Activated CD8-positive, alpha-beta memory T cell treated with anti-CD3 and anti-CD28 coated beads, Interleukin-2, amount 50 U/mL, for 1 hour (primary cell): ENCODE results near the gene RYR3.
"Not testable (repeated sequence)": the region's sequence is repeated elsewhere in the genome, so short reads cannot be mapped to it uniquely, and the experiment has no call there.

Experiments
- DNase-seq: peaks from one replicate; pipeline ENCODE4 v3.0.0-alpha.2; 2020; ENCODE audit errors: extremely low read depth

Gene RYR3

GRCh38 chr15:33580526-33580925 lies 269.8 kb downstream of the RYR3 start:
- no peak for DNase-seq

GRCh38 chr15:33581032-33581431 lies 270.3 kb downstream of the RYR3 start:
- DNase-seq: no peak

DNA sequence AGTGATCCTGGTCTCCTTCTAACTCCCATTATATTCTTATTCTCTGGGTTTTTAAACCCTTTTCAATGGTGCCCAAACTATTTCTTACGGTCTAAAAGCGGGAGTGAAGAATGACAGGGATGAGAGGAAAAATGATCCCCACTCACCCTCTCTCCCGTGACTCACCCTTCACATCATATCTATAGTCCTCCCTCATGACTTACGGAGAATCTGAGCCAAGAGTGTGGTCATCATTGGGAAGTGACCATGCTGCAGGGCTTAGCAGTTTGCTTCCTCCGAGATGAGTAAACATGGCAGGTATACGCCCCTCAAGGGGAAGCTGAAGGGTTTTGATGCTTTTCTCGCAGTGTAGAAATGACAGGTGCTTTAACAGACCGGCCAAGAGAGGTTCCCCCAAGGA lies 274.0 kb downstream of the RYR3 start:
- DNase-seq: no peak

GRCh38 chr15:33586786-33587697 lies 276.3 kb downstream of the RYR3 start:
- DNase-seq: no peak

DNA sequence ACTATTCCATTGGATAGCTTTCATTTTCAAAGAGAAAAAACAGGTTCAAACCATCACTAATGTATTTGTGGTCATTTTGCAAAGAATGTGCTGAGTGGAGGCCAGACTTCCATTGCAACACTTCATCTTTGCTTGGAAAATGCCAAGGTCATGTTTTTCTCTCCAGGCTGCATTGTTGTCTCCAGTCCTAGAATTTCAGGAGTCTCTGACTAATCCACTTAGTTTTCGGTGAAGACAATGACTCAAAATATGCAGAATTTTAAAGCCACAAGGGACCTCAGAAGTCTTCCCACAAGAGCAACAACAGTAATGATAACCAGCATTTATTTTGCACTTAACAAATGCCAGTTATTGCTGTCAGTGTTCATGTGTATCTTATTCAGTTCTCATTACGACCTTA lies 277.0 kb downstream of the RYR3 start:
- no peak for DNase-seq

DNA sequence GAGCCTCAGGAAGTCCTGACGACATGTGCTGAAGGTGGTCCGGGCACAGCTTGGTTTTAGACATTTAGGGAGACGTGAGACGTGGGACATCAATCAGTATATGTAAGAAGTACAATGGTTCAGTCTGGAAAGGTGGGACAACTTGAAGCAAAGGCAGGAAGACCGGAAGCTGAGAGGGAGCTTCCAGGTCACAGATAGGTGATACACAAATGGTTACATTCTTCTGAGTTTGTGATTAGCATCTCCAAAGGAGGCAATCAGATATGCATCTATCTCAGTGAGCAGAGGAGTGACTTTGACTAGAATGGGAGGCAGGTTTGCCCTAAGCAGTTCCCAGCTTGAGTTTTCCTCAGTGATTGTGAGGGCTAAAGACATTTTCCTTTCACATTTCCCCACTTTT lies 282.1 kb downstream of the RYR3 start:
- no peak for DNase-seq

GRCh38 chr15:33598382-33598781 lies 287.6 kb downstream of the RYR3 start:
- not testable (repeated sequence) for DNase-seq

GRCh38 chr15:33600212-33600611 lies 289.4 kb downstream of the RYR3 start:
- DNase-seq: no peak

- no peak for DNase-seq
Observed at GRCh38 chr15:33601461-33601860, 290.7 kb downstream of the RYR3 start.

- no peak for DNase-seq
Observed at GRCh38 chr15:33608714-33609113, 297.9 kb downstream of the RYR3 start.

DNA sequence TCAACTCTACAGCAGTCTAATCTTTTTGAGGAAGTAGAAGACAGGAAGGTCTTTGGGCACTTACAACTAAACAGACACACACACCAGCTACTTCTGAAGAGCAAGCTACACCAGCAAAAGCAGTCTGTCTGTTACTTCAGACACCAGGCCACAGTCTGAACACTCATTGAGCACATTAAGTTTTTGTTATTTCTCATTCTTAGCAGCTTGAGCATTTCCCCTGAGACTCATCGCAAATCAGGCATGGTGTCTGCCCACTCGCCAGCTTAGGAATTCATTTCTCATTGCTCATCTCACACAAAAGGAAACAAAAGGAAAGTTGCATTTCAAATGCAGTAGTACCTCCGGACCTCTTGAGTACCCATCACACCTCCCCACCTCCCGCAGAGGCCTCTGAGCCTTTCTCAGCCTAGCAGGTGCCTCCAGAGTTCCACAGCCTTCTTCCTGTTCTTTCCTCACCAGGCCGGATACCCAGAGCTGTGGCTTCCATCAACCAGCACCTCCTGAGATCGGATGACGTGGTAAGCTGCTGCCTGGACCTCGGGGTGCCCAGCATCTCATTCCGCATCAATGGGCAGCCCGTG lies 302.0 kb downstream of the RYR3 start:
- no peak for DNase-seq

DNA sequence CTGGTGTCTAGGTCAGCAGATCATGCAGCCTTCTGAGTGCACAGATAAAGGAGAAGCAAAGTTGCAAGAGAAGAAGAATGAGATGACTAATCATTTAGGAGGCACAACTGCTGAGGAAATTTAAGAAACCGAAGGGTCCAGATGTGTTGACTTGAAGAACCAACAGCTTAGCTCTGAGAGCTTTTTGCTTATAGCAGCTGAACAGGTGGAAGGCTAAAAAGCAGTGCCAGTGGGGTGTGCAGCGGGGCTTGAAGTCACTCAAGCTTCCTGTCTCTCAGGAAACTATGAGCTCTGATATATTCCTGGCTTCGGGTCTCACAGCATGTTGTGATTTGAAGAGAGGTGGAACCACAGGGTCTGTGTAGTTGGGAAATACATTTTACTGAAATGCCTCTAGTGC lies 305.7 kb downstream of the RYR3 start:
- no peak for DNase-seq

GRCh38 chr15:33618350-33618749 lies 307.6 kb downstream of the RYR3 start:
- no peak for DNase-seq

DNA sequence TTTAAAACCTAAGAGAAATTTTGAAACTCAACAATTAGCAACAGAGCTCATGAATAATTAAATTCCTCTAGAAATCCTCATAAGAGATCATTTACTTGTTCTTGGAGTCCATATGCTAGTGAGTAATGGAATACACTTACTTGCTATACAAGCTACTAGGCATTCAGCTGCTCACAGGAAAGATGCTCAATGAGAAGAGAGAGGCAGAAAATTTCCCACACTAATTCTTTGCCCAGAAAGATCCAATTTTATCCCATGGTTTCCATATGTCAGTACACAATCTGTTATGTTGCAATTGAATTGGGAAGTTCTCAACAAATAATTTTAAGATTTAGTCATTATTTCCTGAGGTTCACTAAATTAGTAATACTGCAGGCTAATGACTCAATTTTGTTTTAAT lies 310.4 kb downstream of the RYR3 start:
- DNase-seq: no peak

DNA sequence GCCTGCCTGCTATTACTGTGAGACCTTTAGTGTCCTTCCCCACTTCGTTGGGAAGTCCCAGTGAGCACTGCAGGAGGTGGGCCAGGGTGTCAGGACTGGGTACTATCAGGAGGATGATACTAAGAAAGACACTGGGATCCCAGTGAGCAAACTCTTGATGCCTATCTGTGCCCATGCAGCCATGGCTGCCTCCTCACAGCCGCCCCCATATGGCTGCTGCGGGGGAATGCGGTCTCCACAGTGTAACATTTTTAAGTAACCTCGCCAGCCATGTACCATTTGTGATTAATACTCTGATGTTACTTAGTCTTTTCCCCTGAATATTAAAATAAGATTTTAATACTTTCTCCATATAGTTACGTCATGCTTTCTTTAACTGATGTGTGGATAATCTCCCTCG lies 312.2 kb downstream of the RYR3 start:
- no peak for DNase-seq

- no peak for DNase-seq
Observed at GRCh38 chr15:33624439-33624838, 313.7 kb downstream of the RYR3 start.

GRCh38 chr15:33629647-33630046 lies 318.9 kb downstream of the RYR3 start:
- DNase-seq: no peak

DNA sequence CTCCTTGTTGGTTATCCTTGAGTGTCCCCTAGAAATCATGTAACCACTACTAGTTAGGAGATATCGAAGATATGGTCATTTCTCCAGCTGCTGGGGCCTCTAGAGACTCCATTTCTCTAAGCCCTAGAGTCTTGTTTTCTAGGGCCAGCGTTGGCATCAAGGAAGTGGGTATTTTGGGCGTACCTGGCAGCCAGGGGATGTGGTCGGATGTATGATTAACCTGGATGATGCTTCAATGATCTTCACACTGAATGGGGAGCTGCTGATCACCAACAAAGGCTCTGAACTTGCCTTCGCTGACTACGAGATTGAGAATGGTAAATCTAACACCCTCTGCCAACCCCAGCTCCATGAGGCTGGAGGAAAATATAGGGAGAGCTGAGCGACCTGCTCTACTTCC lies 325.5 kb downstream of the RYR3 start:
- DNase-seq: no peak

- DNase-seq: no peak
Observed at GRCh38 chr15:33636958-33637357, 326.2 kb downstream of the RYR3 start.

GRCh38 chr15:33638453-33638852 lies 327.7 kb downstream of the RYR3 start:
- DNase-seq: no peak

DNA sequence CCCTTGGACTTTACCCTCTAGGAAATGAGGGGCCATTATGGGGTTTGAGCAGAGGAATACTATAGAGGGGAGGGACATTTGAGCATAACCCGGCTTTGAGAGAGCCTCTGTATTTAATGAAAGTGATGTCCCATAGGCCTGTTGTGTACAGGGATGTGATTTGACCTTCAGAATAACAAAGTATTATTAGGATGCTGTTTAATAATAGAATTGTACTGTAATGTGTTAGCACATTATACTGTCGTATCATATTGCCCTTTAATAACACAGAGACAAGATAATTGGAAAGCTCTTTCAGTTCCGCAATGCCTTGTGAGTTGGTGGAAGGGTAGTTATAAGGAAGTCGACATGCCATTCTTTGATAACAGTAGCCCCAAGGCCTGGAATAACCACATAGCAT lies 328.3 kb downstream of the RYR3 start:
- DNase-seq: no peak

- no peak for DNase-seq
Observed at GRCh38 chr15:33639456-33639855, 328.7 kb downstream of the RYR3 start.

GRCh38 chr15:33639978-33640377 lies 329.2 kb downstream of the RYR3 start:
- DNase-seq: no peak
